C4-2B (cell line): Measurements from ENCODE around the gene PSAPL1.

Experiments
- H3K27ac ChIP-seq: fragments of 450-650 bp; 2 replicates; pipeline ENCODE4 v1.5.1; 2017
- ZFX ChIP-seq: fragments of 450-650 bp; IDR thresholded peaks from 2 replicates; pipeline ENCODE4 v1.6.1; 2017
- TF ChIP-seq, protein P1 (sequence below): fragments of 450-650 bp; conservative IDR thresholded peaks from 2 replicates; pipeline ENCODE4 v1.5.1; 2017; ENCODE audit warnings: mild to moderate bottlenecking

PSAPL1 gene

DNA sequence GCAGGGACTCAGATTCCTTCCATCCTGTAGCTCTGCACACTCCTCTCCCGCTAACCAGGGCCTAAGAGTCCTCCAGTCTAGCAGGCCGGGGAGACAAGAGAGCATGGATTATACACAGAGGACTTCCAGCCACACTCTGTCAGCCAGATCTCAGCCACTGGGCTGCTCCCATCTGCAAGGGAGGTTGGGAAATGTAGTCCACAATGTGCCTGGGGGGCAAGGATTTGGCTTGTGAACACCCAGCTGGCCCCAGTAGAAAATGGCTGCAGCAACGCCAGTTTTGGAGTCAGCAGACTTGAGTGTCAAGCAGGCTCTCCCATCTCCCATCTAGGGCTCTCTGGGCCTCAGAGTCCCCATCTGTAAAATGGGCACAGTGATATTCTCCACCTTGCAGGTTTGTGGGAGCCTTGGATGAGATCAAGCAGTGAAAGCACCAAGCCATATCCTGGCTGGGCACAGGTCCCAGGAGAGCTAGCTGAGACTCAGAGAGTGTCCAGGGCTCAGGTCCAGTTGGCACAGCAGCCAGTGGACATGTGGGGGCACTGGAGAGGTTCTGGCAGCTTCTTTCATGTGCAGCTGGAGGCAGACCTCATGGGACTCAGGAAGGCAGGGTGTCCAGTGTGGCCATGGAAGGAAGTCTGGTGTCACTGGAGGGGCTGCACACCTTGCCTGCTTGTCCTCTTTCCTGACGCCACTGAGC, 14.6 kb downstream of the PSAPL1 start:
- no peak overlapping the region for H3K27ac ChIP-seq
- TF ChIP-seq, protein P1, sequence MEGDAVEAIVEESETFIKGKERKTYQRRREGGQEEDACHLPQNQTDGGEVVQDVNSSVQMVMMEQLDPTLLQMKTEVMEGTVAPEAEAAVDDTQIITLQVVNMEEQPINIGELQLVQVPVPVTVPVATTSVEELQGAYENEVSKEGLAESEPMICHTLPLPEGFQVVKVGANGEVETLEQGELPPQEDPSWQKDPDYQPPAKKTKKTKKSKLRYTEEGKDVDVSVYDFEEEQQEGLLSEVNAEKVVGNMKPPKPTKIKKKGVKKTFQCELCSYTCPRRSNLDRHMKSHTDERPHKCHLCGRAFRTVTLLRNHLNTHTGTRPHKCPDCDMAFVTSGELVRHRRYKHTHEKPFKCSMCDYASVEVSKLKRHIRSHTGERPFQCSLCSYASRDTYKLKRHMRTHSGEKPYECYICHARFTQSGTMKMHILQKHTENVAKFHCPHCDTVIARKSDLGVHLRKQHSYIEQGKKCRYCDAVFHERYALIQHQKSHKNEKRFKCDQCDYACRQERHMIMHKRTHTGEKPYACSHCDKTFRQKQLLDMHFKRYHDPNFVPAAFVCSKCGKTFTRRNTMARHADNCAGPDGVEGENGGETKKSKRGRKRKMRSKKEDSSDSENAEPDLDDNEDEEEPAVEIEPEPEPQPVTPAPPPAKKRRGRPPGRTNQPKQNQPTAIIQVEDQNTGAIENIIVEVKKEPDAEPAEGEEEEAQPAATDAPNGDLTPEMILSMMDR: no peak
- TF ChIP-seq ZFX: no peak

DNA sequence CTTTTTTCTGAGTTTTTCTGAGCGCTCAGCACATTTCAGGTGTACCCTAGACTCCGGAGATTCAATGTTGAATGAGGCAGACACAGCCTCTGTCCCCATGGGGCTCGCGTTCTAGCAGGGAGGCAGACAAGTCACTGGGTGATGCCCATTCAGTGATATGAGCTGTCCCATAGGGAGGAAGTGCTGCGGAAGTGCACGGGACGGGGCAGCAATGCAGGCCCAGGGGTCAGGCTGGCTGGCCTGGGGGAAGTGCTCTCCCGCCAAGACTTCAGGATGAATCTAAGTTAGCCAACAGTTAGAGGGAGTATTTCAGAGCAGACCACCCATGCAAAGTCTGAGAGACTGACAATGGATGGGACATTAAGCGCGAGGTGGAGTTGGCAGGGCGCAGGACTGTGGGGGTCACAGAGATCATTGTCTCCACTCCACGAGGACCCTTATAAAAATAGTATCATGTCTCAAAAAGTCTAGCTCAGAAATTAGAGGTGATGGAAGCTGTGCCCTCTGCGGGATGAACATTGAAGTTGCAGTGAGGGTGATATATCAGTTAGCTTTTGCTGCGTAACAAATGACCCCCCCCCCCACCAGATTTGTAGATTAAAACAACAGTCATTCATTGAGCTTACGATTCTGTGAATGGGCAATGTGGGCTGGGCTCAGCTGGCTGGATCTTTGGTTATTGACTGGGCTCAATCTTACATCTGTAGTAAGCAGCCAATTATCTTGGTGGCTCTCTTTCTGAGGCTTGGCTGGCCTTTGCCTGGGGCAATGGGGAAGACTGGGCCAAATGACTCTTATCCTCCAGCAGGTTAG, 16.4 kb downstream of the PSAPL1 start:
- no peak for TF ChIP-seq ZFX
- TF ChIP-seq, protein P1: no peak
- no peak overlapping the region for H3K27ac ChIP-seq

DNA sequence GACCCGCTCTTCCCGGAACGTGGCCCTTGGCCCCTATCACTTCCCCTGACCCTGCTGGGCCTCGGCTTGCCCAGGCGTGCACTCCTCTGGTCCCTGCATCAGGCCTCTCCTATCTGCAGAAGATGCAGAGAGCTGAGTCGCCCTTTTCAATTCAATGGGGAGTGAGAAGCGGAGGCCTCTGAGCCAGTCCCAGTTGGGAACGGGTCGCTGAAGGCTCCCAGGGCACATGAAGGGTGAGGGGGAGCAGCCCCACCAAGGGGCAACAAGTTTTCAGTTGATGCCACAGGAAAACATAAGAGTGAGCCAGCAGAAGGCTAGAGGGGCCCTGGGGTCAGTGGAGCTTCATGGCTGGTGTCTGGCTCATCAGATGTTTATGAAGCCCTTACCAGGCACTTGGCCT, 17.1 kb downstream of the PSAPL1 start:
- TF ChIP-seq ZFX: no peak
- TF ChIP-seq, protein P1: no peak
- no peak overlapping the region for H3K27ac ChIP-seq

DNA sequence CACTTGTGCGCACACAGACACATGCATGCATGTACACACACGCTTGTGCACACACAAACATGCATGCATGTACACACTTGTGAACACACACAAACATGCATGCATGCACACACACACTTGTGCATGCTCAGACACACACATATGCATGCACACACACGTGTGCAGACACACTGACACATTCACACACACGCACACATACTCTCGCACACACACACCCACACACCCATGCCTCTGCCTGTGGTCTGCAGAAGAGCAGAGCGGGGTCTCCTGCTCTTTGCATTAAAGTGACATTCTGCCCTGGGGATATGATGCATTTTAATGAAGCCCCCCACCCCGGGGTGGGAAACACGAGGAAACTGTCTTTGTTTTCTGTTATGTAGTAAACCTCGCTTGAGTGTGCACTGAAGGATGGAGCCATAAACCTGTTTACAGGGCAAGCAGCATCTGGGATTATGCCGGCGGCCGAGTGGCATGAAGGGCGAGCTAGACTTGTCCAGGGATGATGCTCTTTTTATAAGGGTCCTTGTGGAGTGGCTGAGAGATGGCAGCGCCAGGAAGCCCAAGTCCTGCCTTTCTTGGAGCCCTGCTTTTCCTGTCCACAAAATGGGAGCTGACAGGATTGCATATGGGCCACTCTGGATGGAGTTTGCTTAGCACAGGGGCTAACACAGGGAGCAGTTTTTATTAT, 17.8 kb downstream of the PSAPL1 start:
- TF ChIP-seq, protein P1: no peak
- TF ChIP-seq ZFX: no peak
- H3K27ac ChIP-seq: no peak overlapping the region

DNA sequence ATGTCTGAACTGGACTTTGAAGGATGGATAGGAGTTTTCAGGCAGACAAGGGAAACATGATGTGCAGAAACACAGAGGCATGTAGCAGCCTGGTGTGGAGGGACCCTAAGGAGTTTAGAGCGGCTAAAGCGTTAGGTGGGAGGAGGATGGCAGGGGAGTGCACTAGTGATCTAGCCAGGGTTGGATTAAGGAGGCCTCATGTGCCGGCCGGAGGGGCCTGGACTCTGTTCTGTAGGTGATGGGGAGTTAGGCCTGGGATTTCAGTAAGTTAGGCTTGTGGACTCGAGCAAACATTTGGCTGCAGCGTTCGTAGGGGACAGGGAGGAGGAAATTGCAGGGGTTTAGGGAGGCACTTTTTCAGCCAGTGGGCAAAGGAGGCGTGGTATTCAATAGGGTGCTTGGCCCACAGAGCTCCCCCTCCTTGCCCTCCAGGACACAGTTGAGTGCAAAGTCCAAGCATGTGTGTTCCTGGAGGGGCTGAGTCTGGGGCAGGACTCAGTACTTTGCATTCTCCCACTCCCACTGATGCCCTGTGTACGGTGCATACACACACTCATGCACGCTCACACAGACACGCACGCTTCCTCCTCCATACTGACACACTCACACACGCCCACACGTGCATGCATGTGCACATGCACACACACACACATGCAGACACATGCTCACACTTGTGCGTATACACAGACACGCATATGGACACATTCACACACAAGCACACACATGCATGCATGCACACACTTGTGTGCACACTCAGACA, 18.6 kb downstream of the PSAPL1 start:
- H3K27ac ChIP-seq: no peak overlapping the region
- TF ChIP-seq, protein P1: no peak

DNA sequence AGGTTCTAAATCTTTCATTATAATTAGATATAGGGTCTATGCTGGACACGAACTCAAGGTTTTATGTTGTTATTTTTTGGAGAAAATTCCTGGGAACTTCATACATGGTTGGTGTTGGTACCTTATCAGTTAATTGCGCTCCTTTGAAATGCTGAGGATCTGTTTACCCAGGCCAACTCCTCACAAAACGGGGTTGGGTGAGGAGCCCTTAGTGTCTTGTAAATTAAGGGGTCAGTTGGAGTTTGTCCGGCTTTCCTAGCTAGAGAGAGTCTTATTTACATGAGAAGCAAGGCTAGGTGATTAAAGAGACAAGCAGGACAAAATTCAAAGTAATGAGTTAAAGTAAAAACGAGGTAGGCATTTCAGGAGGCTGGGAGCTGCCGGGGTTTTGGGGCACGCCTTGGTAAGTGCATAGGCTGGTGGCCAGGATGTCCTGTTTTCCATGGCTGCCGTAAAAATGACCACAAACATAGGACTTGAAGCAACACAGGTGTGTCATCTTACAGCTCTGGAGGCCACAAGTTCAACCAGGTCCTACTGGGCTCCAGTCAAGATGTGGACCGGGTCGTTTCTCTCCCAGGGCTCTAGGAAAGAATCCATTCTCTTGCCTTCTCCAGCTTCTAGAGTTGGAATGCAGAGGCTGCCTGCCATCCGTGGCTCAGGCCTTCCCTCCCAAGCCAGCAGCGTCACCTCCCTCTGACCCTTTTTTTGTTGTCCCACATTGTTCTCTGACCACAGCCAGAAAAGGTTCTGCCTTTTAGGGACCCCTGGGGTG, 19.8 kb downstream of the PSAPL1 start:
- TF ChIP-seq ZFX: no peak
- TF ChIP-seq, protein P1: no peak
- no peak overlapping the region for H3K27ac ChIP-seq
